Astrocyte of the cerebellum (primary cell): Measurements from ENCODE around the gene KATNAL2.

Experiments used
- DNase-seq: peaks from one replicate; pipeline ENCODE4 v3.0.0-alpha.2; 2011; ENCODE audit warnings: low read depth
- H3K4me3 ChIP-seq: 2 replicates; pipeline ENCODE4 v1.5.1; 2011; ENCODE audit warnings: mild to moderate bottlenecking, low read depth, low read length, moderate library complexity
- in situ Hi-C: cut with HindIII; loops from 2 replicates; pipeline ENCODE4 v1.10.0; 2017; ENCODE audit warnings: low sequenced_read_pairs
- TF ChIP-seq, protein P1 (sequence below): IDR thresholded peaks from 2 replicates; pipeline ENCODE4 v1.5.1; 2012; ENCODE audit warnings: low read length, low read depth, moderate library complexity, mild to moderate bottlenecking; ENCODE audit errors: missing control alignments

The KATNAL2 gene

DNA sequence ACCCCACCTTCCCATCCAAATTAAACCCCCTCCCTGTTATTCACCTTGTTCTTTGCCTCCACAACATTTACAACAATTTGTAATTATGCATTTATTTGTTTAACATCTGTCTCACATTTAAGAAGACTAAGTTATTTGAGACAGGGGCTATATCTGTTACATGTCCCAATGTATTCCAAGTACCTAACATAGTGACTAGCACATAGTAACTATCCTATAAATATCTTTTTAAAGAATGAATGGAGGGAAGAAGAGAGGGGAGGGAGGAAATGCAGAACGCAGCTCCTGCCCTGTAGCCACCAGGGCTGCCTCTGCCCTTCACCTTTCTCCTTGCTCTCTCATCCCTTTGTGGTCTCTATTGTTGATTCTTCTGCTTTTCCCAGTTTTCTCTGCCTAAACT lies 192.3 kb downstream of the KATNAL2 start:
- no peak overlapping the region for H3K4me3 ChIP-seq
- TF ChIP-seq, protein P1, sequence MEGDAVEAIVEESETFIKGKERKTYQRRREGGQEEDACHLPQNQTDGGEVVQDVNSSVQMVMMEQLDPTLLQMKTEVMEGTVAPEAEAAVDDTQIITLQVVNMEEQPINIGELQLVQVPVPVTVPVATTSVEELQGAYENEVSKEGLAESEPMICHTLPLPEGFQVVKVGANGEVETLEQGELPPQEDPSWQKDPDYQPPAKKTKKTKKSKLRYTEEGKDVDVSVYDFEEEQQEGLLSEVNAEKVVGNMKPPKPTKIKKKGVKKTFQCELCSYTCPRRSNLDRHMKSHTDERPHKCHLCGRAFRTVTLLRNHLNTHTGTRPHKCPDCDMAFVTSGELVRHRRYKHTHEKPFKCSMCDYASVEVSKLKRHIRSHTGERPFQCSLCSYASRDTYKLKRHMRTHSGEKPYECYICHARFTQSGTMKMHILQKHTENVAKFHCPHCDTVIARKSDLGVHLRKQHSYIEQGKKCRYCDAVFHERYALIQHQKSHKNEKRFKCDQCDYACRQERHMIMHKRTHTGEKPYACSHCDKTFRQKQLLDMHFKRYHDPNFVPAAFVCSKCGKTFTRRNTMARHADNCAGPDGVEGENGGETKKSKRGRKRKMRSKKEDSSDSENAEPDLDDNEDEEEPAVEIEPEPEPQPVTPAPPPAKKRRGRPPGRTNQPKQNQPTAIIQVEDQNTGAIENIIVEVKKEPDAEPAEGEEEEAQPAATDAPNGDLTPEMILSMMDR: no peak
- DNase-seq: no peak
- in situ Hi-C loops: no loop called here

DNA sequence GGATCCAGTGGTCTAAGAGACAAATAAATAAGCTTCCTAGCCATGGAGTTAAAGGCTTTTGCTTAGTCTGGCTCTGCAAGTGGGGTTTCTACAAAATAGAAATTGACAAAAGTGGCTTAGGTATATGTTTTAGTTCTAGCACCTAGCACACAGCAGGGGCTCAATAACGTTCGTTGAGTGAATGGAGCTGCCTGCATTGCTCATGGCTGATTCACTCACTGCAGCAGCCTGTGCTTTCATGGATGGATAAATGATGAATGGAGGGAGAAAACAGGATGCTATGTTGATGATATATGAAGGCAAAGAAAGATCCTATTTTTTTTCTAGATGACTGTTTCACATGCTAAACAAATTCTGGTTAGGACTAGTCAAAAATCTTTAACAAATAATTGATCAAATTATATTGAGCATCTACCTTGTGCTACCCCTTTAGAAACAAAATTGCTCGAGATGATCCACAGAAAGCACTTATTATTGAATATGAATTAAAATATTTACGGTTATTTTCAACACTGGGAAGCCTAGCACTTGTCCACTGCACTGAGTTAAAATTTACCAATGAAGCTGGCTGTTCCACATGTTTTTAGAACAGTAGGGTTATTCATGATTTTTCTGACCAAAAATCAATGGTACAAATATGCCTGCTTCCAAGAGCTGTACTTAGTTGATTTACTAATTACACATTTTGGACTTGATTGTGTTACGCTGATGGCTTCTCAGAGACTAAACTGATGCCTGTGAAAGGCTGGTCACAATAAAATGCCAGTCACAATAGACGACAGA lies 193.3 kb downstream of the KATNAL2 start:
- in situ Hi-C loops: no loop called here
- no peak for DNase-seq

DNA sequence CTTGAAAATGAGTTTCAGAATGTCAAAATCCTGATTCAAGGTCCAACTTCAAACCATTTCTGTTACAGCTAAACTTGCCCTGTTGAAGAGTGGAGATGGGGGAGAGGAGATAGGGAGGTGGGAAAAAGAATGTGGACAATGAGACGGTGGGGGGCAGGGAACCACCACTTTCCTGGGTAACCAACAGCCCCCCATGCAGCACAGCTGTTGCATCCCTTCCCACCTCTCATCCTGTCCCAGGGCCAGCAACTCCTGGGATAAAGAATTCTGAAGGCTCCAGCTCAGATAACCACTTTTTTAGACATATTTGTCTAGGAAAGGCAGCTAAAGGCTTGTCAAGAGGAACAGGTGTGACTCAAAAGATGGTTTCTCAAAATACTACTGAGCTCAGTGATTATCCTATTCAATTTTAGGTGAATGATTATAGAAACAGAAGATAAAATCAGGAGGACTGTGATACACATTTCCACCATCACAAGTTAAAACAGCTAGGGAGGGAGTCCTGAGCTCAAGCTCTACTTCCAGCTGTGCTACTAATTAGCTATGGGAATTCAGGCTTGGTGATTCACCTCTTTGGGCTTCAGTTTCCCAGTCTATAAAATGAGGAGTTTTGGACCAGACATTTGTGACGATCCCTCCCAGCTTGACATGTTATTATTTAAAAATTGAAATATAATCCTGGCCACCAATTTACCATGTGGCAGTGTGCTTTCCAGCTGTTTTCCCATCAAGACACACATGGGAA lies 196.6 kb downstream of the KATNAL2 start:
- peak; percentile 56 for DNase-seq
- TF ChIP-seq, protein P1: no peak
- H3K4me3 ChIP-seq: no peak overlapping the region
- in situ Hi-C loops: no loop called here

More for the DNA sequence above, 193.3 kb downstream of the KATNAL2 start:
- TF ChIP-seq, protein P1: no peak
- H3K4me3 ChIP-seq: no peak overlapping the region

DNA sequence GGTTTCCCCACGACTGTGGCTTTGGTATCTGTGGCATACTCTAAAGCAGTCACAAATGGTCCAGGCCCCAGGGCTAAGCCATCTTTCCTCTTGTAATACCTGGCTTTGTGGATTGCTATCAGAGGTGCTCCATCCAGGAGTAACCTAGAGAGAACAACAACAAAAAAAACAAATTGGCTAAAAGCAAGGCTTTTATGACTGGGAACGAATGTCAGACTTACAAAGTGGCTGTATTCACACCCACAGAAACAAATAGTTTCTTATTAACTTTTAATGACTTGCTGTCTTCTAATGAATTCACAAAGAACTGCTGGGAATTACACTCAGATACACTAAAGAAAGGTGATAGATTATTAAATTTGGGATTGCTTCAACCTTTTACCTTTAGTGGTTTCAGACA lies 197.8 kb downstream of the KATNAL2 start:
- H3K4me3 ChIP-seq: no peak overlapping the region
- no peak for DNase-seq
- TF ChIP-seq, protein P1: no peak
- in situ Hi-C loops: no loop called here

DNA sequence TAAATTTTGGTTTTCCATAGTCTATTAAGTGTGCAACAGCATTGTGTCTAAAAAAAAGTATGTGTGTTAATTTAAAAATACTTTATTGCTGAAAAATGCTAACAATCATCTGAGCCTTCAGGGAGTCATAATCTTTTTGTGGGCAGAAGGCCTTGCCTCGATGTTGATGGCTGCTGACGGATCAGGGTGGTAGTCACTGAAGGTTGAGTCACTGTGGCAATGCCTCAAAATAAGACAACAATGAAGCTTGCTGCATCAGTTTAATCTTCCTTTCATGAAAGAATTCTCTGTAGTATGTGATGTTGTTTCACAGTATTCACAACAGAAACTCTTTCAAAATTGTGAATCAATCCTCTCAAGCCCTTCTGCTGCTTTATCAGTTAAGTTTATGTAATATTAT lies 201.6 kb downstream of the KATNAL2 start:
- no peak overlapping the region for H3K4me3 ChIP-seq
- in situ Hi-C loops: no loop called here
- DNase-seq: no peak
- TF ChIP-seq, protein P1: no peak

DNA sequence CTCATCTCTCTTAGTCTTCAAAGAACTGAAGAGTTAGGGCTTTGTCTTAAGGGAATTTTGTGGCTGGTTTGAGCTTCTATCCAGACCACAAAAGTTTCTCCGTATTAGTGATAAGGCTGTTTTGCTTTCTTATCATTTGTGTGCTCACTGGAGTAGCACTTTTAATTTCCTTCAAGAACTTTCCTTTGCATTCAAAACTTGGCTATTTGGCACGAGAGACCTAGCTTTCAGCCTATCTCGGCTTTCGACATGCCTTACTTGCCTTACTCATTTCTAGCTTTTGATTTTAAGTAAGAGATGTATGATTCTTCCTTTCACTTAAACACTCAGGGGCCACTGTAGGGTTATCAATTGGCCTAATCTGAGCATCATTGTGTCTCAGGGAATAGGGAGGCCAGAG lies 203.0 kb downstream of the KATNAL2 start:
- TF ChIP-seq, protein P1: no peak
- no peak for DNase-seq
- in situ Hi-C loops: no loop called here
- H3K4me3 ChIP-seq: no peak overlapping the region
